ENCODE measurements around the gene MAF.

The MAF gene

DNA sequence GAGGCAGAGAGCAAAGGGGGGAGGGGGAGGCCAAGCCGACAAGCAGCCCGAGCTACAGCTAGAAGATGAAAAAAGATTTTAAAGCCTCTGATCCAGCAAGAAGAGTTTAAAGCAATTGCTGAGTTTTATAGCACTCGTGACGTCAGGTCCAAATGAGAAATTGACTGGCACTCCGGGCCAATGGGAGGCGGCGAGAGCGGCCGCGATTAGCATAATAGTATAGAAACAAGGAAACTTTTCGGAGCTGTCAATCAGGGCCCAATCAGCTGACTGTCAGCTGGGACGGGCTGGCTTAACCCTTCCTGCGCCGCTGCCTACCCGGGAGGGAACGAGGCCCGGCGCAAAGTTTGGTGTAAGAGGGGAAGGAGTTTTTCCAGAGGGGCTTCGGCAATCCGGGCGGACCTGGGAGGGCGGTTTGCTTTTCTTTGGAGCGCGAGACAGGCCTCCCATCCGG lies at the start of gene MAF:
Gene MAF (minus strand): TSS at position 100 of the 454 bp plus-strand sequence. CDS start 835 bp downstream, outside the sequence.
- no peak for TF ChIP-seq ZBTB7A (IDR thresholded peaks at IDR 0.05; ENCODE audit: low read depth)
- TF ChIP-seq, protein P1, sequence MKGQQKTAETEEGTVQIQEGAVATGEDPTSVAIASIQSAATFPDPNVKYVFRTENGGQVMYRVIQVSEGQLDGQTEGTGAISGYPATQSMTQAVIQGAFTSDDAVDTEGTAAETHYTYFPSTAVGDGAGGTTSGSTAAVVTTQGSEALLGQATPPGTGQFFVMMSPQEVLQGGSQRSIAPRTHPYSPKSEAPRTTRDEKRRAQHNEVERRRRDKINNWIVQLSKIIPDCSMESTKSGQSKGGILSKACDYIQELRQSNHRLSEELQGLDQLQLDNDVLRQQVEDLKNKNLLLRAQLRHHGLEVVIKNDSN (IDR thresholded peaks at IDR 0.05): peak; percentile 79

DNA sequence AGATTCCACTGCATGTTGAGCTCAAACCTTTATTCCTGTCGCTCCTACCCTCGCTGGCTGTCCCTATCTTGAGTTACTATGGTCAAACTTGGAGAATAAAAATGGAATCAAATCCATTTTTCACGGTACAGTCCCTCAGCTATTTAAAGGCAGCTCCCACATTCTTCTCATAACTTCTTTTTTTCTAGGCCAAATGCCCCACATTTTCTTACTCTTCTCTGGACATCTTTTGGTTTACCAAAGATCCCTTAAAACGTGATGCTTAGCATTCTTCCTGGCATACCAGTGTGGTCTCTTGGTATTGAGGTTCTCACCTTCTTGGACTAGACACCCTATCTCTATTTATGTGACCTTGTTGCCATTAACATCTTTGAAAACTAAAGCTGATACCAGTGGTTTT lies 48.3 kb upstream of the MAF start:
- TF ChIP-seq, protein P2, sequence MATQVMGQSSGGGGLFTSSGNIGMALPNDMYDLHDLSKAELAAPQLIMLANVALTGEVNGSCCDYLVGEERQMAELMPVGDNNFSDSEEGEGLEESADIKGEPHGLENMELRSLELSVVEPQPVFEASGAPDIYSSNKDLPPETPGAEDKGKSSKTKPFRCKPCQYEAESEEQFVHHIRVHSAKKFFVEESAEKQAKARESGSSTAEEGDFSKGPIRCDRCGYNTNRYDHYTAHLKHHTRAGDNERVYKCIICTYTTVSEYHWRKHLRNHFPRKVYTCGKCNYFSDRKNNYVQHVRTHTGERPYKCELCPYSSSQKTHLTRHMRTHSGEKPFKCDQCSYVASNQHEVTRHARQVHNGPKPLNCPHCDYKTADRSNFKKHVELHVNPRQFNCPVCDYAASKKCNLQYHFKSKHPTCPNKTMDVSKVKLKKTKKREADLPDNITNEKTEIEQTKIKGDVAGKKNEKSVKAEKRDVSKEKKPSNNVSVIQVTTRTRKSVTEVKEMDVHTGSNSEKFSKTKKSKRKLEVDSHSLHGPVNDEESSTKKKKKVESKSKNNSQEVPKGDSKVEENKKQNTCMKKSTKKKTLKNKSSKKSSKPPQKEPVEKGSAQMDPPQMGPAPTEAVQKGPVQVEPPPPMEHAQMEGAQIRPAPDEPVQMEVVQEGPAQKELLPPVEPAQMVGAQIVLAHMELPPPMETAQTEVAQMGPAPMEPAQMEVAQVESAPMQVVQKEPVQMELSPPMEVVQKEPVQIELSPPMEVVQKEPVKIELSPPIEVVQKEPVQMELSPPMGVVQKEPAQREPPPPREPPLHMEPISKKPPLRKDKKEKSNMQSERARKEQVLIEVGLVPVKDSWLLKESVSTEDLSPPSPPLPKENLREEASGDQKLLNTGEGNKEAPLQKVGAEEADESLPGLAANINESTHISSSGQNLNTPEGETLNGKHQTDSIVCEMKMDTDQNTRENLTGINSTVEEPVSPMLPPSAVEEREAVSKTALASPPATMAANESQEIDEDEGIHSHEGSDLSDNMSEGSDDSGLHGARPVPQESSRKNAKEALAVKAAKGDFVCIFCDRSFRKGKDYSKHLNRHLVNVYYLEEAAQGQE (IDR thresholded peaks at IDR 0.05; ENCODE audit: low read depth): no peak

DNA sequence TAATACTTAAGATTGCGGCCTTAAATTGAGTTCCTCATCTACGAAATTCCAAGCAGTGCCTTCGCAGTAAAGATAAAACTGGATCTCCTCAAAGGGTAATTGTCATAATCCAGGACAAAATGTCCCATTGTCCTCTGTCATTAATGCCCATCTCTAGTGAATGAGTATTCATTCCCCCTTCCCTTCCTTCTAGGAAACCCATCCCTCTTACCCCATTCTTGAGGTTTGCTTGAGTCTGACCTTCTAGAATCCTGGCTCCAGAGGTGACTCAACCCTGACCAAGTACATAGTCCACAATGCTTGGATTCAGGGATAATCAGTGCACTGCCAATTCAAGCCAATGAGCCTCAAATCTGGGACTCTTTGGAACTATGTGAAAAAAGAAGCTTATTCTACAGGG lies 47.0 kb upstream of the MAF start:
- no peak for TF ChIP-seq TCF12 (IDR thresholded peaks at IDR 0.05; ENCODE audit: low read depth)
- TF ChIP-seq, protein P1 (IDR thresholded peaks at IDR 0.05): no peak
- no peak for TF ChIP-seq YY1 (IDR thresholded peaks at IDR 0.05; ENCODE audit: low read depth)
- no peak for TF ChIP-seq EGR1 (IDR thresholded peaks at IDR 0.05)
- no peak for TF ChIP-seq CEBPB (IDR thresholded peaks at IDR 0.05)
- no peak for TF ChIP-seq ZBTB7A (IDR thresholded peaks at IDR 0.05; ENCODE audit: low read depth)
- TF ChIP-seq, protein P3, sequence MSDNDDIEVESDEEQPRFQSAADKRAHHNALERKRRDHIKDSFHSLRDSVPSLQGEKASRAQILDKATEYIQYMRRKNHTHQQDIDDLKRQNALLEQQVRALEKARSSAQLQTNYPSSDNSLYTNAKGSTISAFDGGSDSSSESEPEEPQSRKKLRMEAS (IDR thresholded peaks at IDR 0.05): no peak
- TF ChIP-seq NFIC (IDR thresholded peaks at IDR 0.05): no peak
- TF ChIP-seq TAF1 (IDR thresholded peaks at IDR 0.05; ENCODE audit: low read depth): no peak
- TF ChIP-seq CREB1 (IDR thresholded peaks at IDR 0.05; ENCODE audit: low read depth): no peak
- no peak for TF ChIP-seq TEAD4 (IDR thresholded peaks at IDR 0.05)

DNA sequence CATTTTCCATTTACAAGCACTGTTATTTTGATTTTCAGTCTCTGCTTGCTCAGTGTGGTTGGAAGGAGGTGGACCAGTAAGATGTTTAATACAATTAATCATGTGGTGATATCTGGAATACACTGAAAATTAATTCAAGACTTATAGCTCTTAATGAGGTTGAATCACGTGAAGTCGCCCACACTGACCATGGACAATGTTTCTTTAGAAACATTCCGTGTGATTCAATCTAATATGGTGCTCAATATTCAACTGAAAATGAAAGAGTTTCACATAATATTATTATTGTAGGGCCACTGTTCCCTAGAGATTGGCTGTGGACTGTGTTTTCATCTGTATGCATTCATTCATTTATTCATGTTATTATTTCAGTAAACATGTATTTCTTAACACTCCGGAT lies 45.2 kb upstream of the MAF start:
- TF ChIP-seq EP300 (IDR thresholded peaks at IDR 0.05; ENCODE audit: borderline replicate concordance) (no peak), TEAD4 (IDR thresholded peaks at IDR 0.05) (no peak), FOXM1 (IDR thresholded peaks at IDR 0.05; ENCODE audit: borderline replicate concordance, low read depth) (no peak), NFIC (IDR thresholded peaks at IDR 0.05) (no peak), TCF12 (IDR thresholded peaks at IDR 0.05; ENCODE audit: low read depth) (no peak), ZBTB7A (IDR thresholded peaks at IDR 0.05; ENCODE audit: low read depth) (no peak), EGR1 (IDR thresholded peaks at IDR 0.05) (no peak), CREB1 (IDR thresholded peaks at IDR 0.05; ENCODE audit: low read depth) (no peak), RAD21 (IDR thresholded peaks at IDR 0.05; ENCODE audit: low read depth) (no peak), YY1 (IDR thresholded peaks at IDR 0.05; ENCODE audit: low read depth) (no peak), CEBPB (IDR thresholded peaks at IDR 0.05) (no peak), TAF1 (IDR thresholded peaks at IDR 0.05; ENCODE audit: low read depth) (no peak)
- TF ChIP-seq, protein P3 (IDR thresholded peaks at IDR 0.05): no peak
- TF ChIP-seq, protein P1 (IDR thresholded peaks at IDR 0.05): no peak
- TF ChIP-seq, protein P2 (IDR thresholded peaks at IDR 0.05; ENCODE audit: low read depth): no peak

DNA sequence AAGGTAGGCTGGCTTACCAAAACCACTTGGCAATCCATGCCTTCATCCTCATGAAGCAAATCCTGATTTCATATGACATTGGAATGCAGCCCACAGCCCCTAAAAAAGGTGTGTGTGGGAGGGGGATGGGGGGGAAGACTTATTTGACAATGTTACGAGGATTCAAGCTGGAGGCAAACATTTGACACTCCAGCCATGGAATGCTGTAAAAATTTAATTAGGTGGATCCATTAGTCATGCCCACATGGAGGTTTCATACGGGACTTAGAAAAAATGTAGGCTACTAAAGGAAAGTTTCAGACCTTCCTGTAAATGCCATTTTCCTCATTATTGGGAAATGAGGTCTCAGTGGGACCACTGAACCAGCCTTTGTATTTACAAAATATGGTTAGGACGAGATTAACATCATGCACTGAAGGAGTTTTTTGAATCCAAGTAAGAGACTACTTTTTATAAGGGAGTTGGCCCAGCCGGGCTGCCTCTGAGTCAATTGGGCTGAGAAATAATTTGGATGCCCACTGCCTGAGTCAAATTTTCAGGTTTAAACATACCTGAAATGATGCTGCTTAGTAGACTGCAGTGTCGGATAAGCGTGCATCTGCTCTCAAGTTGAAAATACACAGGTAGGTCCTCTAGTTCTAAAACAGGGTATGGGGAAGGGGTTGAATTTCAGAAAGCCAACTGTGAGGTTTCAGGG lies 44.6 kb upstream of the MAF start:
- TF ChIP-seq NFIC (IDR thresholded peaks at IDR 0.05): no peak
- TF ChIP-seq YY1 (IDR thresholded peaks at IDR 0.05; ENCODE audit: low read depth): no peak
- TF ChIP-seq, protein P2 (IDR thresholded peaks at IDR 0.05; ENCODE audit: low read depth): no peak
- TF ChIP-seq TAF1 (IDR thresholded peaks at IDR 0.05; ENCODE audit: low read depth): no peak
- no peak for TF ChIP-seq CREB1 (IDR thresholded peaks at IDR 0.05; ENCODE audit: low read depth)
- no peak for TF ChIP-seq CEBPB (IDR thresholded peaks at IDR 0.05)
- TF ChIP-seq TEAD4 (IDR thresholded peaks at IDR 0.05): no peak
- TF ChIP-seq, protein P1 (IDR thresholded peaks at IDR 0.05): no peak
- no peak for TF ChIP-seq RAD21 (IDR thresholded peaks at IDR 0.05; ENCODE audit: low read depth)

Measured in Ishikawa (cell line).